Measurements from ENCODE around the gene CTXN1.

- no peak for TF ChIP-seq EZH2 (IDR thresholded peaks at IDR 0.05; ENCODE audit: borderline replicate concordance, insufficient read depth, low read depth, low read length, poor library complexity, severe bottlenecking)
- no peak for TF ChIP-seq CTCF (IDR thresholded peaks at IDR 0.05)
Measured at GRCh38 chr19:7897292-7897691, 28.6 kb downstream of the CTXN1 start.
